Measurements from ENCODE around the gene MAP3K10.

MAP3K10 gene

GRCh38 chr19:40228346-40228745, 37.1 kb downstream of the MAP3K10 start:
- Histone ChIP-seq H3K4me1 (ENCODE audit: low read length) (no peaks in the 10 kb centered on the region), H3K79me2 (ENCODE audit: low read length) (no peaks in the 10 kb centered on the region), H3K9ac (ENCODE audit: low read length) (no peak overlapping the region), H3K9me3 (replicated peaks; ENCODE audit: insufficient read depth, low read length) (no peaks in the 10 kb centered on the region), H3K4me2 (ENCODE audit: low read depth, low read length) (no peak overlapping the region), H3K4me3 (ENCODE audit: low read length) (no peak overlapping the region), H2AFZ (ENCODE audit: low read length) (no peak overlapping the region), H3K27me3 (replicated peaks; ENCODE audit: insufficient read depth, low read length) (0 out of 2 replicates have a peak, but pooled peaks cover 5% of the 10 kb centered on the region), H4K20me1 (ENCODE audit: insufficient read depth, low read length) (no peaks in the 10 kb centered on the region), H3K36me3 (replicated peaks; ENCODE audit: insufficient read depth, low read length) (no peaks in the 10 kb centered on the region), H3F3A (ENCODE audit: insufficient read depth, low read length) (no peaks in the 10 kb centered on the region), H3K9me2 (replicated peaks; ENCODE audit: insufficient read depth, low read length) (no peaks in the 10 kb centered on the region), H3K27ac (ENCODE audit: low read length) (no peak overlapping the region)
- no peak for DNase-seq
- no peak for TF ChIP-seq EZH2phosphoT487 (IDR thresholded peaks at IDR 0.05; ENCODE audit: low read length)
- TF ChIP-seq EZH2 (optimal IDR thresholded peaks at IDR 0.05; ENCODE audit: low read depth, low read length), result no peak
- TF ChIP-seq CTCF (IDR thresholded peaks at IDR 0.05; ENCODE audit: low read length), result no peak

GRCh38 chr19:40228863-40229262, 37.6 kb downstream of the MAP3K10 start:
- Histone ChIP-seq H2AFZ (ENCODE audit: low read length) (no peak overlapping the region), H3K27ac (ENCODE audit: low read length) (no peak overlapping the region)

GRCh38 chr19:40229484-40229883, 38.3 kb downstream of the MAP3K10 start:
- Histone ChIP-seq H3K4me3 (ENCODE audit: low read length) (no peak overlapping the region), H3K9me3 (replicated peaks; ENCODE audit: insufficient read depth, low read length) (no peaks in the 10 kb centered on the region), H3K27ac (ENCODE audit: low read length) (no peak overlapping the region), H3K9ac (ENCODE audit: low read length) (no peak overlapping the region), H3K9me2 (replicated peaks; ENCODE audit: insufficient read depth, low read length) (no peaks in the 10 kb centered on the region), H3F3A (ENCODE audit: insufficient read depth, low read length) (no peaks in the 10 kb centered on the region), H3K79me2 (ENCODE audit: low read length) (no peaks in the 10 kb centered on the region), H4K20me1 (ENCODE audit: insufficient read depth, low read length) (no peaks in the 10 kb centered on the region), H2AFZ (ENCODE audit: low read length) (no peak overlapping the region), H3K4me1 (ENCODE audit: low read length) (no peaks in the 10 kb centered on the region), H3K4me2 (ENCODE audit: low read depth, low read length) (no peak overlapping the region), H3K27me3 (replicated peaks; ENCODE audit: insufficient read depth, low read length) (0 out of 2 replicates have a peak, but pooled peaks cover 5% of the 10 kb centered on the region), H3K36me3 (replicated peaks; ENCODE audit: insufficient read depth, low read length) (no peaks in the 10 kb centered on the region)
- DNase-seq, result no peak
- no peak for TF ChIP-seq EZH2phosphoT487 (IDR thresholded peaks at IDR 0.05; ENCODE audit: low read length)
- TF ChIP-seq CTCF (IDR thresholded peaks at IDR 0.05; ENCODE audit: low read length), result no peak
- TF ChIP-seq EZH2 (optimal IDR thresholded peaks at IDR 0.05; ENCODE audit: low read depth, low read length), result no peak

More at GRCh38 chr19:40228863-40229262, 37.6 kb downstream of the MAP3K10 start:
- H3K4me3 ChIP-seq (ENCODE audit: low read length), result no peak overlapping the region
- no peaks in the 10 kb centered on the region for H3K9me2 ChIP-seq (replicated peaks; ENCODE audit: insufficient read depth, low read length)
- no peak for DNase-seq
- no peak overlapping the region for H3K9ac ChIP-seq (ENCODE audit: low read length)
- no peaks in the 10 kb centered on the region for H3F3A ChIP-seq (ENCODE audit: insufficient read depth, low read length)
- H3K79me2 ChIP-seq (ENCODE audit: low read length), result no peaks in the 10 kb centered on the region
- 0 out of 2 replicates have a peak, but pooled peaks cover 5% of the 10 kb centered on the region for H3K27me3 ChIP-seq (replicated peaks; ENCODE audit: insufficient read depth, low read length)
- H3K36me3 ChIP-seq (replicated peaks; ENCODE audit: insufficient read depth, low read length), result no peaks in the 10 kb centered on the region
- TF ChIP-seq EZH2 (optimal IDR thresholded peaks at IDR 0.05; ENCODE audit: low read depth, low read length) (no peak), CTCF (IDR thresholded peaks at IDR 0.05; ENCODE audit: low read length) (no peak)
- H3K4me2 ChIP-seq (ENCODE audit: low read depth, low read length), result no peak overlapping the region
- no peaks in the 10 kb centered on the region for H3K4me1 ChIP-seq (ENCODE audit: low read length)
- no peaks in the 10 kb centered on the region for H3K9me3 ChIP-seq (replicated peaks; ENCODE audit: insufficient read depth, low read length)
- H4K20me1 ChIP-seq (ENCODE audit: insufficient read depth, low read length), result no peaks in the 10 kb centered on the region

Data from MM.1S (cell line).